SK-N-SH (cell line): ENCODE data around the gene PAM. TPM values are rescaled to one million over a fixed set of nuclear protein-coding genes. Genes with fewer than 3 reads are reported as not detected.

Source experiments
- CTCF ChIA-PET: fragments of 300-600, 350-600 bp; formaldehyde crosslinking; extraction: SDS; loops from one replicate; lab custom pipeline; 2021; lab: Yijun Ruan, JAX
- POLR2A ChIA-PET: fragments of 350-600 bp; sonication (Branson Sonifier 250); formaldehyde crosslinking; extraction: SDS; loops from one replicate; lab custom pipeline; 2020; ENCODE audit warnings: antibody characterized with exemption, inconsistent platforms; lab: Yijun Ruan, JAX
- DNase-seq: peaks from one replicate; pipeline ENCODE4 v3.0.0; 2012
- H2AFZ ChIP-seq: fragments of 200-600 bp; sonication (generic); 2 replicates; pipeline ENCODE4 v1.8.1; 2016; ENCODE audit warnings: antibody characterized with exemption, mild to moderate bottlenecking, low read depth
- H3F3A ChIP-seq: fragments of 200-600 bp; sonication (generic); replicated peaks from 2 replicates; pipeline ENCODE3; 2016; ENCODE audit warnings: antibody characterized with exemption, mild to moderate bottlenecking; ENCODE audit not compliant: insufficient read depth
- H3K27ac ChIP-seq, 2 experiments: fragments of 200-500 bp in 1 of 2; fragments of 200-600 bp in 1 of 2; sonication (Bioruptor generic) in 1 of 2; sonication (generic), shearing (Covaris generic) in 1 of 2; 2 replicates each; pipeline versions ENCODE4 v1.5.1 to v1.6.1; 2014 to 2016; ENCODE audit warnings: low read depth in 2 of 2, inconsistent platforms in 1 of 2, low read length in 1 of 2, mild to moderate bottlenecking in 1 of 2, mixed read lengths in 1 of 2
- H3K27me3 ChIP-seq: fragments of 200-600 bp; sonication (generic), shearing (Covaris generic); 2 replicates; pipeline ENCODE4 v1.6.1; 2016; ENCODE audit warnings: mixed run types; ENCODE audit not compliant: insufficient read depth
- H3K36me3 ChIP-seq, 2 experiments: fragments of 200-500 bp in 1 of 2; fragments of 200-600 bp in 1 of 2; sonication (Bioruptor generic) in 1 of 2; sonication (generic) in 1 of 2; replicated peaks in 1 of 2; 2 replicates each; pipeline versions ENCODE3 to v1.5.1; 2014 to 2016; ENCODE audit warnings: low read length in 1 of 2, mild to moderate bottlenecking in 1 of 2; ENCODE audit not compliant: insufficient read depth in 2 of 2, control insufficient read depth in 1 of 2
- H3K4me1 ChIP-seq, 2 experiments: fragments of 200-500 bp in 1 of 2; fragments of 200-600 bp in 1 of 2; sonication (Bioruptor generic) in 1 of 2; sonication (generic), shearing (Covaris generic) in 1 of 2; 2 replicates each; pipeline versions ENCODE4 v1.5.1 to v1.6.1; 2014 to 2016; ENCODE audit warnings: low read depth in 1 of 2, low read length in 1 of 2, mixed run types in 1 of 2; ENCODE audit not compliant: insufficient read depth in 2 of 2, control insufficient read depth in 1 of 2
- H3K4me2 ChIP-seq: fragments of 200-600 bp; sonication (generic), shearing (Covaris generic); 2 replicates; pipeline ENCODE4 v1.6.1; 2017; ENCODE audit warnings: mixed run types
- H3K4me3 ChIP-seq, 2 experiments: fragments of 200-500 bp in 1 of 2; fragments of 200-600 bp in 1 of 2; sonication (Bioruptor generic) in 1 of 2; sonication (generic), shearing (Covaris generic) in 1 of 2; 2 replicates each; pipeline versions ENCODE4 v1.5.1 to v1.8.1; 2014 to 2016; ENCODE audit warnings: low read depth in 2 of 2, inconsistent platforms in 1 of 2, low read length in 1 of 2, mild to moderate bottlenecking in 1 of 2, mixed read lengths in 1 of 2, moderate library complexity in 1 of 2
- H3K79me2 ChIP-seq: fragments of 200-600 bp; sonication (generic); 2 replicates; pipeline ENCODE4 v1.8.1; 2017; ENCODE audit warnings: mild to moderate bottlenecking; ENCODE audit not compliant: insufficient read depth
- H3K9ac ChIP-seq: fragments of 200-600 bp; sonication (generic); 2 replicates; pipeline ENCODE4 v1.6.1; 2017; ENCODE audit warnings: mixed run types
- H3K9me2 ChIP-seq: fragments of 200-600 bp; sonication (generic); 2 replicates; pipeline ENCODE4 v1.6.1; 2017; ENCODE audit warnings: mixed run types
- H3K9me3 ChIP-seq: fragments of 200-600 bp; sonication (generic); 2 replicates; pipeline ENCODE4 v1.6.1; 2017; ENCODE audit warnings: mixed run types, mild to moderate bottlenecking, moderate library complexity
- H4K20me1 ChIP-seq: fragments of 200-600 bp; sonication (generic); 2 replicates; pipeline ENCODE4 v1.6.1; 2017; ENCODE audit warnings: mild to moderate bottlenecking, mixed run types; ENCODE audit not compliant: insufficient read depth
- ELF1 ChIP-seq: IDR thresholded peaks from 2 replicates; pipeline ENCODE4 v1.4.0; 2012
- EP300 ChIP-seq, 2 experiments: IDR thresholded peaks; 2 replicates each; pipeline versions ENCODE4 v1.4.0 to v1.6.1; 2012; ENCODE audit warnings: borderline replicate concordance in 1 of 2, low read depth in 1 of 2, low read length in 1 of 2
- FOSL2 ChIP-seq: IDR thresholded peaks from 2 replicates; pipeline ENCODE4 v1.4.0; 2012; ENCODE audit warnings: low read depth, mild to moderate bottlenecking, moderate library complexity, borderline replicate concordance
- FOXJ3 ChIP-seq: sonication (generic); formaldehyde crosslinking; IDR thresholded peaks from 2 replicates; pipeline ENCODE4 v1.5.1; 2020; ENCODE audit warnings: mild to moderate bottlenecking, missing genetic modification reagents
- GABPA ChIP-seq: IDR thresholded peaks from 2 replicates; pipeline ENCODE4 v1.4.0; 2012; ENCODE audit warnings: low read depth, mild to moderate bottlenecking
- GATA2 ChIP-seq: sonication (generic); formaldehyde crosslinking; IDR thresholded peaks from 2 replicates; pipeline ENCODE4 v1.5.0; 2020; ENCODE audit warnings: mild to moderate bottlenecking, missing genetic modification reagents
- MAX ChIP-seq: IDR thresholded peaks from 2 replicates; pipeline ENCODE4 v1.4.0; 2012; ENCODE audit warnings: low read depth
- MEF2A ChIP-seq: IDR thresholded peaks from 2 replicates; pipeline ENCODE4 v1.4.0; 2012; ENCODE audit warnings: low read depth, borderline replicate concordance
- MXI1 ChIP-seq: IDR thresholded peaks from 2 replicates; pipeline ENCODE4 v1.6.1; 2012; ENCODE audit warnings: mild to moderate bottlenecking, low read depth, low read length, improper control_type of control experiment
- NRF1 ChIP-seq: IDR thresholded peaks from 2 replicates; pipeline ENCODE4 v1.6.1; 2012; ENCODE audit warnings: low read depth, mild to moderate bottlenecking, low read length
- PBX3 ChIP-seq: IDR thresholded peaks from 2 replicates; pipeline ENCODE4; 2012
- RAD21 ChIP-seq: IDR thresholded peaks from 2 replicates; pipeline ENCODE4 v1.6.1; 2012; ENCODE audit warnings: mild to moderate bottlenecking, low read length
- REST ChIP-seq: IDR thresholded peaks from 2 replicates; pipeline ENCODE4 v1.6.1; 2012; ENCODE audit warnings: mild to moderate bottlenecking, low read depth, low read length, moderate library complexity
- RFX5 ChIP-seq: IDR thresholded peaks from 2 replicates; pipeline ENCODE4 v1.6.1; 2012; ENCODE audit warnings: mild to moderate bottlenecking, improper control_type of control experiment, low read length
- RXRA ChIP-seq: IDR thresholded peaks from 2 replicates; pipeline ENCODE4 v1.4.0; 2012; ENCODE audit warnings: low read depth, mild to moderate bottlenecking, borderline replicate concordance
- SMC3 ChIP-seq: IDR thresholded peaks from 2 replicates; pipeline ENCODE4 v1.6.1; 2012; ENCODE audit warnings: low read depth, low read length, improper control_type of control experiment
- USF1 ChIP-seq: IDR thresholded peaks from 2 replicates; pipeline ENCODE4 v1.4.0; 2012; ENCODE audit warnings: low read depth, borderline replicate concordance
- YY1 ChIP-seq: IDR thresholded peaks from 2 replicates; pipeline ENCODE4 v1.4.0; 2012; ENCODE audit warnings: low read depth, mild to moderate bottlenecking
- WGBS: methylation state at CpG from one replicate; pipeline ENCODE4 v1.1.6; 2017; ENCODE audit warnings: low lambda C conversion rate; 5-methylcytosine and 5-hydroxymethylcytosine counted together
- polyA plus RNA-seq, 3 experiments: library from polyadenylated mRNA; depleted of rRNA; stranded (reverse); fragments of >200 nt; gene quantifications; 2 replicates each; pipeline ENCODE4 v1.2.3, GENCODE V29; 2012
- TF ChIP-seq, protein P1 (sequence below): fragments of 150-350 bp; IDR thresholded peaks from 2 replicates; pipeline ENCODE4 v1.6.1; 2017; ENCODE audit warnings: antibody characterized with exemption, low read length, low read depth, borderline replicate concordance

PAM gene
- polyA plus RNA-seq, 1 of the 3 experiments (the other 2 are of a cell fraction): 507 TPM

DNA sequence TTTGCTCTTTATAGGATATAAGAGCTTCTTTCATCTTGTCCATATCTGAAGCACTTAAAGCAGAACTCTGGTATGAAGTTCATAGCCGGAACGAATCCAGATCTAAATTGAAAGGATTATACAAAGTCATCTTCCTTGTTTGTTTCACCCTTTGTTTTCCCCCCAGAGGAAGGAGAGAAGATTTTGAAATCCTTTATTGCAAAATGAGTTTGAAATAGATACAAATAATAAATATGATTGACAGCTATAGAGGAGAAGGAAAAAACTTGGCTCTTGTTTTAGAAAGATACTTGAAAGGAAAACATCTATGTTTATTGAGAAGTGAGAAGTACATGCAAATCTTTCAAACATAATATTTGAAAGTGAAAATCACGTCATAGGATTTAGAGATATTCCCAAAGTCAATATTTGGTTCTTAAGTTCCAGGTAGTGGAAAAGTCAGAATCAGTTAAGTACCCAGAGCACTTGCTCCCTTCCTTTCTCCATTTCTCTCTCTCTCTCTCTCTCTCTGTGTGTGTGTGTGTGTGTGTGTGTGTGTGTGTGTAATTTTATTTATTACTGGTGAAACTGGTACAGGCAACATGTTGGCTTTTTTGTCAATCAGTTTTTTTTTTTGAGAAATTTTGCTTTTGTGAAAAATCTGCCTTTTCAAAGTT lies 27.2 kb downstream of the PAM start (continued):
- TF ChIP-seq, protein P1, sequence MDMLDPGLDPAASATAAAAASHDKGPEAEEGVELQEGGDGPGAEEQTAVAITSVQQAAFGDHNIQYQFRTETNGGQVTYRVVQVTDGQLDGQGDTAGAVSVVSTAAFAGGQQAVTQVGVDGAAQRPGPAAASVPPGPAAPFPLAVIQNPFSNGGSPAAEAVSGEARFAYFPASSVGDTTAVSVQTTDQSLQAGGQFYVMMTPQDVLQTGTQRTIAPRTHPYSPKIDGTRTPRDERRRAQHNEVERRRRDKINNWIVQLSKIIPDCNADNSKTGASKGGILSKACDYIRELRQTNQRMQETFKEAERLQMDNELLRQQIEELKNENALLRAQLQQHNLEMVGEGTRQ: no peak
- no peak for TF ChIP-seq EP300 (IDR thresholded peaks at IDR 0.05; ENCODE audit: borderline replicate concordance in 1 of 2, low read depth in 1 of 2, low read length in 1 of 2)
- TF ChIP-seq FOSL2: no peak
- TF ChIP-seq, all 33 proteins: peak for 0

GRCh38 chr5:102787134-102787533 lies 32.0 kb downstream of the PAM start:
- Histone ChIP-seq H2AFZ (no peak overlapping the region), H3K36me3 (peaks cover 0 to 12% of the 10 kb centered on the region in 2 experiments), H3K4me2 (no peak overlapping the region), H4K20me1 (no peaks in the 10 kb centered on the region), H3K9me3 (no peaks in the 10 kb centered on the region), H3K27ac (no peak overlapping the region), H3F3A (peaks cover 4% of the 10 kb centered on the region)
- CTCF ChIA-PET: interaction anchor here (2.4 kb wide), 1 partner anchor 105 kb away, joined by 7 read pairs; no protein-coding TSS in a partner anchor
- 86% methylated on average over 2 of the region's 2 CpGs for WGBS
- TF ChIP-seq GATA2 (CRISPR knock-in tag): no peak
- TF ChIP-seq YY1: no peak
- no peak for TF ChIP-seq PBX3
- no peak for TF ChIP-seq RAD21
- no peak for TF ChIP-seq MXI1
- no peak for TF ChIP-seq SMC3
- no peak for TF ChIP-seq RXRA
- no peak for TF ChIP-seq MEF2A
- no peak for TF ChIP-seq RFX5
- TF ChIP-seq MAX: no peak
- TF ChIP-seq FOXJ3: no peak
- TF ChIP-seq REST: no peak
- no peak for TF ChIP-seq NRF1
- TF ChIP-seq ELF1: no peak
- TF ChIP-seq USF1: no peak
- no peak for TF ChIP-seq GABPA
- TF ChIP-seq, all 33 proteins: peak for 0
- no peak overlapping the region for H3K4me3 ChIP-seq
- H3K9me2 ChIP-seq: no peaks in the 10 kb centered on the region
- H3K79me2 ChIP-seq: peaks cover 47% of the 10 kb centered on the region
- no peaks in the 10 kb centered on the region for H3K27me3 ChIP-seq
- H3K9ac ChIP-seq: no peak overlapping the region
- H3K4me1 ChIP-seq: peaks cover 0 to under 1% of the 10 kb centered on the region in 2 experiments; a peak in 2 of 4 replicates
- DNase-seq: no peak
- POLR2A ChIA-PET: no interaction called here
